Suppressor macrophage treated with lipopolysaccharide for 4 hours (primary cell): ENCODE results near the gene CPVL.

Source experiments
- DNase-seq: peaks from one replicate; pipeline ENCODE4 v3.0.0-alpha.2; 2020

CPVL gene

DNA sequence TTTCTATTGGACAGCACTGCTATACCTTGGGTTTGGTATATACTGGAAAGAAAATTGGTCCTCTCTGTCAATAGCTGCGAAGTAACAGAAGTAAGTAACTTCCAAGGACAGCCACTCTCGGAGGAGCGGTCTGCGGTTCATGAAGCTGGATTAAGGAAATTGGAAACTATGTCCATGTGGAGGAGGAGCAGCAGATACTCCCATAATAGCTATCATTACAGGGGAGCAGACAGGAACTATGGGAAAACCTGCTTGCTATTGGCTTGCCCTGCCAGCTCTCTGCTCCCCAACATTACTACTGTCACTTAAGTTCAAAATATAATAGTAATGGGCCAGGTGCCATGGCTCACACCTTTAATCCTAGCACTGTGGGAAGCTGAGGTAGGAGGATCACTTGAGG, 104.3 kb downstream of the CPVL start:
- no peak for DNase-seq

DNA sequence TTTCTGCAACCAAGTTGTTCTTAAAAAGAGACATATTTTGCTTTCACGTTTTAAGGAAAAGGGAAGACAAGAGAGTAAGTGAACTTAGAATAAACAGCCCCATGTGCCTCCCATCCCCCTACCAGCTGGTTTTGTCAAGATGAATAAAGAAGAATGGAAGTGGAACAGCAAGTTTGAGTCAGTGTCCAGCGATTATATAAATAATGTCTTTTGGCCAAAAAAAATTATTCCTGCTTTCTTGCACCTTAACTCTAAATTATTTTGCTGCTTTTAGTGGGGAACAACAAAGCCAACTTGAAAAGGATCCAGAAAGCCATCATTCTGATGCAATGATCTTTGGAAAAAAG, 105.8 kb downstream of the CPVL start:
- no peak for DNase-seq

DNA sequence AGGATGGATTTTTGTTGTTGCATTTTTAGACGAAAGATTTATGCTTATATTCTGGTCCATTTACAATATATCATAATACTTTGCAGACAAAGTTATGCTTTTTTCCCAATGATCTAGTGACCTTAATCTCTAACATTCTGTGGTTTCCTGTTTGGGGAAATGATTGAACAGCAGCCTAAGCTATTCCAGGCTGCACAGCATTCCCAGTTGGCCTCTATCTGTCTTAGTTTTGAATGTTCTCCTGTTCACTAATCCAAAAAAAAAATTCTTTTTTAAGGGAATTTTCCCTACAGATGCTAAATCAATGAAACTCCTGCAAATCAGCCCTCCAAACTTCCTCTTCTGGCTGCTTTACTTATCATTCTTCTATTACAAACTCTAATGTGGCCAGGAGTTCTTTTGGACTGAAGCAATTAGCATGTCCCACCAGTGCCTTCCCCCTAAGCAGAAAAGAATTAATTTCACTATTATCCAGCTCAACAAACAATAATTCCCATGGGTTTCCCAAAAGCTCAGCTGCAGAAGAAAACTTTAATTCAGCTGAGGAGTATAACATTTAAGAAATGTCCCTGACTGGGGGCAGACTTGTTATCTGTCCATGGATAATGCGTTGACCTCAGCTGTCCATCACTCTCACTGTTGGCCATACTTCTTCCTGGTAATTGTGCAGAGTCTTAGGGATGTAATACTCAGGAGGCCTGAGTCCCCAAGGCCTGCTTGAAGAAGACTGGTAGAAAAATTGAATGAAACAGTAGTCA, 106.3 kb downstream of the CPVL start:
- DNase-seq: no peak

DNA sequence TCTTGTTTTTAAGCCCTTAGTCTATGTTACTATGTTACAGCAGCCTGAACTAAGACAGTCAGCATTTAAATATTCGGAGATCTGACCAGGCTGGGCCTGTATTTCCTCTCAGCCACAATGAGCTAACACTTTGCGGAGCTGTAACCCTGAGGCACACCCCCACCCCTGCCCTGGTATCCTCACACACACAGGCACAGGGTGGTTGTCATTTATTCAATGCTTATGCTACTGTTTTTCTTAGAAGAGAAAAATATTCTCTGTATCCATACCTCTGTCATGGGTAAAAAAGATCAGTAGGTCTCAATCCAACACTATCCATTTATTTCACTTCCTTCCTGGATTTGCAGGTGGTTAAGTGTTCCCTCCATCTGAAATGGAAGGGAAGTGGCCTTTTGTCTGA, 107.9 kb downstream of the CPVL start:
- DNase-seq: no peak

DNA sequence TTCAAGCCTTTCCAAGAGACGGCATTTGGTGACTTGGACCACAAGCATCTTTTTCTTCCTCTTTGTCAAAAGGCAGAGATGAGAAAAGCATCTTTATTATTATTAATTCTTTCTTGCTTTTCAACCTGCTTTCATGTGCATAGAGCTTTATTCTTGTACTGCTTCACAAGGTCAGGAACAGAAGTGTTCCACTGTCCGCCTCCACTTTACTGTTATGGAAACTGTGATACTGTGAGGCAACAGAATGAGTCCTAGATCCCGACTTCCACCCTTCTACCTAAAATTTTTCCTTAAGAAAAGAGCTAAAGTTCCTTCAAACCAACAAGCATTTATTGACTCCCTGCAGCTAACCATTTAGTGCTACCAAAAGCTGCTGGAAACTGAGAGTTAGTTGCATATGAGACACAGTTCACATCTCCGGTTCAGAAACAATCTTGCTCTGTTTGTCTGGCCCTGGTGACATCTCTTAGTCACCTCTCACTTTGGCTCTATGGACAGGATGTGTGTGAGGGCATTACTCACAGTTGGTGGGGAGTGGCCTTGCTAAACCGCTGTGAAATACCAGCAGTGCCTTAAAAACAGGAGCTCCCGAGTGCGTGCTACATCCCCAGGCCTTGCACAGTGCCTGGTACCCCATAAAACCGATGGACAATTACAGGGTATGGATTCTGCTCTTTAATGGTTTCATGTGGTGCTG, 111.1 kb downstream of the CPVL start:
- peak; percentile 47 for DNase-seq

DNA sequence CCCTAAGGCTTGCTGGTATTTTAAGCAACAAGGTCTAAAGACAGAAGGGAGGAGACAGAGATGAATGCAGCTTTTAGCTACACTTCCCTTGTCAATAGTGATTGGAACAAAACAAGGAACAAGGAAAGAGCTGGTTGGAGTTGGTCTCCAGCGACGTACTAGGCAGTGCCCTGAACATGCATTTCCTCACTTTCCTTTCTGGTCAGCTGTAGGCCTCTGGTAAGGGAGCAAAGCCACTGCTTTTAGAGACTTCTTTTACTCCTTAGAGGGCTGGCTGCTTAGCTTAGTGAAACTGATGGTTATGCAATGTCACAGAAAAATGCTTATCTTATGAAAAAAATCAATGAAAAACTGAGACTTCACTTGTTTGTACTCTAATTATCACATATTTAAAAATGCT, 112.8 kb downstream of the CPVL start:
- peak; percentile 51 for DNase-seq

DNA sequence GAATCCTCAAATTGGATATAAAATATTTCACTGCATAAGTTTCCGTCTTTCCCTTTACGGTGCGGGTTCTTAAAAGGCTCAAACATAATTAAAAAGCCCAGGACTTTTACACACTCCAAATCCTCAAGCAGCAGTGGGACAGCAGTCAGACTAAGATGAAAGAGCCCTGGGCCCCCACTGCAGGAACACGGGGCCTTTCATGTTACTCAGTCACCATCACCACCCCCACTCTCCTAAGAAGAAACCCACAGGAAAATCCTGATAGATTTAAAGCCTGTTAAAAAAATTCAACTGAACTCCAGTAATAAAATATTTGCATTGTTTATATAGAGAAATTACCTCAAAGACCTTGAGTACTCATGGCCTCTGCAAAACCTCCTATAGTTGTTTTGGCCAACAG, 114.2 kb downstream of the CPVL start:
- DNase-seq: no peak

DNA sequence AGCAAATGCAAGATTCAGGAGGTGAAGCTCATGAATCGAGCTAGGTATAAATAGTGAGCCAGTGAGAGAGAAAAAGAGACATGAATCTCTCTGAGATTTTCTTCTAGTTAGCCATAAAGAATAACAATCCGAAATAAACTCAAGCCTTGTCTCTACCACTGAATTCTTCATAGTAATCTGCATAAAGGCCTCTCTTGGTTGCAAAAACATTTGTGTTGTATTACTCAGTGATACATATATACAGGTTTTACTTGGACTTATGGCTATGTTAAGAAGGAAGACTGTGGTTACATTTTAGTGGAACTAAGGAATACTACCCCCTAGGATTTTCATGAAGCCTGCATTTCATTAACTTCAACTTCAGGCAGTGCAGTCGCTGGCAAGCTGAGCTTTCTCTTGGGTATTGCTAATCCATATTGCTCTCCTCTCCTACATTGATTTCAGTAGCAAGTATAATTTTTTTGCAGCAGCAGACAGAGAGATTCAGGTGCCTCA, 115.5 kb downstream of the CPVL start:
- no peak for DNase-seq

DNA sequence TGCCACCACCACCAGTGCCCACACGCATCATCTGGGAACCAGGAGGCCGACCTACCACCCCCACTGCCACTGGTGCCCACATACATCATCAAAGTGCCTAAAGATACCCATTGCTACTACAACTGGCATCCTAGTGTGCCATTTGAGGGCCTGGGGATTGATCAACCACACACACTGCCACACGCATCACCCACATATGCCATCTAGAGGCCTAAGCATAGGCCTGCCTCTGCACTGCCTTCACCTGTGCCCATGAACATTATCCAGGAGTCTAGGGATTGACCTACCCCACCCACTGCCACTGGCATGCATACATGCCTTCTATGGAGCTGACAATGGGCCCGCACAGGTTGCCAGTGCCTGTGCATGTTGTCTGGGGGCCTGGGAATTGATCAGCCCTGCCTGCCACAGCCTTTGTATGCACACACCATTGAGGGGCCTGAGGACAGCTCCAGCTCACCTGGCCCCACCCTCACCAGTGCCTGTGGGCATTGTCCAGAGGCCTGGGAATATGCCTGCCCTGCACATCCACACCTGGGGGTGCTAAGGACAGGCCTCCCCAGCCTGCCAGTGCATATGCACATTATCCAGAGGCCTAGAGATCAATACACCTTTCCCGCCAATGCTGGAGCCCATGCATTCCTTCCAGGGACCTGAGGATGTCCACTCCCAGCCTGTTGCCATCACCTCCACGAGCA, 123.9 kb downstream of the CPVL start:
- DNase-seq: no peak

DNA sequence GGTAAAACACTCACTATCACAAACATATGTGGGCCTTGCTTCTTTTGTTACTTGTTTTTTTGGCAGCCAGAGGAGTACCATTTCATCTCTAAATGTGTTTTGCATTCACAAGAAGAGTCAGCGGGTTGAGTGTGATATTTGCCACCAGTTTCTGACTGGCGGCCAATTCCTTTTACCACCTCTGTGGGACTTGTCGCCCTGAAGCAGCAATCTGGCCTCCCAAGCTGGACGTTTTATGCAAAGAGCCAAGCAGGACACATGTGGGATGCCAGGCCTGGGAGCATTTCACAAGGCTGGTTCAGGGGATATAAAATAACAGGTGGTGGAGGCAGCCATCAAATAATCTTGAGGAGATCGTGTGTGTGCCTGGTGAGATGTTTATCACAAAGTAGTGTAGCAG, 126.4 kb downstream of the CPVL start:
- DNase-seq: no peak

DNA sequence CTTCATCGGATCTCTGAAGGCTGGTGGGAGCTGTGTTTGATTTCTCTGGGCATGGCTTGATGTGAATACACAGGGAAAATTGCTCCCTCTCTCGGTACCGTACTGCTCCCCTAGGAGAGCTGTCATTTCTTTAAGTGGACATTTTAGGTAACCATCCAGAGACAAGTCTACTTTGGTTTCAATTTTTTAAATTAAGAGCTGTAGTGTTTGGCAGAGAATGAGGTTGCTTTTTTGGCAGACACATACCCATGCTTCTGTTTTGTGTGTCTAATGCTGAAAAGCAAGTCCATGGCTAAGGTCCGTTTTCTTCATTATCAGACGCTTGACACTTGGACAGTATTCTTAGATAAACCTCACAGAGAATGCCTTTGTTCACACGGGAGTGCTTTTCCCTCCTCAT, 127.0 kb downstream of the CPVL start:
- no peak for DNase-seq

DNA sequence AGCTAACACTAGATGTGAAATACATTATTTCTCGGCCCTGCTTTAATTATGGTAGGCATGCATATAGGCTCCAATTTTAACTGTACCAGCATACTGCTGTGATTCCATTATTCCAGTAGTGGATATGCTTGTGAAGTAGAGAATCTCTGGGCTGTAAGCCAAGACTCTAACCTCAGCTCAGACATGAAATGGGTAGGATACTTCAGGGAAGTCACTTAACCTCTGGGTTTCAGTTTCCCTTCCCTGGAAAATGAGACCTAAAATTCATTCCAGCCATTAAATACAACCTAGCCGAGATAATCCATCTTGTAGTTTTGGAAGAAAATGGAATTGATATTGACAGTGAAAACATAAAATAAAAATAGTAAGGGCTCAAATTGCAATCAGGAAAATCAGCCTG, 128.6 kb downstream of the CPVL start:
- DNase-seq: peak; percentile 52

DNA sequence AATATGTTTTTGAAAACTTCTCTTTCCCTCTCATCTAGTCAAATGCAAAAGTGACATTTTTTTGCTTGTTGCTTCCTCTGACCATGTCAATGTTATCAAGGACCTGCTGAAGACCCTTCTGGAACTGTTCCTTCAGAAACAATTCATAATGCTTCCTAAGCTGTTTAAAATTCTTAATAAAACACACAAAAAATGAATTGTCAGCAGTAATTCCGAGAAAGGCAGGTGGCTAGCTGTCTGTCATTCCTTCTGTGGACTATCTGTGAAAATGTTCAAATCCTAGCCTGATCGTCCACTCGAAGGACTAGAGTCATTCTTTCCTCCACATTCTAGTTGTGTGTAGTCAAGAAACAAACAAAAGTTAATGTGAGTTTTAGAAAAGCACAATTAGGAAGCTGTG, 131.6 kb downstream of the CPVL start:
- no peak for DNase-seq

DNA sequence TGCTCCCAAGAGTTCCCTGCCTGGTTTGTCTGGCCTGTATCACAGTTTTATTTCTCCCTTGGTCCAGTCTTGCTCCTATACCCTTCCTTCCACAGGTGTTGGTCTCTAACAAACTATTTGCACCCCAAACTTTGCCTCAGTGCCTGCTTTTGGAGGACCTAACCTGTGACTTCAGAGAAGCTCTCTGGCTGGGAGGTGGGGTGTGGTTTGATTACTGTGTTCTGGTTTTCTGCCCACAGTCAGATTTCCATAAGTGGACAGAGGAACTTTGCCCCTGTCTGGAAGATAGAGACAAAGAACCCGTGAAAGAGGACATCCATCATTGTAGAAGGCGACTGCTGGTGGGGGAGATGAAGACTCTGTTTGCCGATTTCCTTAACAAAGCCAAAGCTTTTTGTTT, 132.4 kb downstream of the CPVL start:
- DNase-seq: no peak

DNA sequence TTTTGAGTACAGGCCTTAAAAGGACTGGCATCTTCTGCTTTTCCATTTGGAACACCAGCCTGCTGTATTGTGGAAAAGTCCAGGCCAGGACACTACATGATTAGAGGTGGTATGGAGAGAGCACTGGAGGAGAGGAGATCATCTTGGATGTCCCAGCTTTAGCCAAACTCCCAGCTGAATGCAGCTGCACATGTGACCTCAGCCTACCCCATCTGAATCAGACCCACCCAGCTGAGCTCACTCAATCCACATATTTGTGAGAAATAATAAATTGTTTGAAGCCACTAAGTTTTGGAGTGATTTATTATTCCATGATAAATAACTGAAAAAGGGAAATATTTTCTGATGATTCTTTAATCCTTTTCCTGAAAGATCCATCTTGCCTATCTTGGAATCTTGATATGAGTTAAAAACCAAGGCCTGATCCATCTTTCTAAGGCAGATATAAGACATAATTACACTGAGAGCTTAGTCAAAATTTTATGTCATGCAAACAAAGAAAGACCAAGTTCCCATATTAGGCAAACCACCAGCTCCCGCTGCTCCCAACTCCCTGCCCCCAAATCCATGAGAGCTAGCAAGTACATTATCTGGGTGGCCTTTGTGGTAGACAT, 133.1 kb downstream of the CPVL start:
- DNase-seq: no peak

DNA sequence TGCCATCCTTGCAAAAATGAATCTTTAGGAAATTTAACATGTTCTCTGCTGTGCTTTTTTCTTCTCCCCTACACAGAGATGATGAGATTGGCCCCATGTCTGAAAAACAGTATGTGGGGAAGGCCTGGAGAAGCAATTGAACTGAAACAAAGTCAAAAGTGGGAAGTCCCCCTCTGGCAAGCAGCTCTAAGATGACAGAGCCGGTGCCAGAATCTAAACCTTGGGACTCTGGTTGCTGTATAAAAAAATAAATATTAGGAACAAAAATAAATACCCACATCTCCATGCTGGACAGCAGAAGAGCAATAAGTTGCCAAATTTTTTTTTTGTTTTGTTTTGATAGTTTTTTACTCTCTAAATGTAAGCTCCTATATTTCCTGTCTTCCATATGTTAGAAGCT, 136.4 kb downstream of the CPVL start:
- DNase-seq: no peak

DNA sequence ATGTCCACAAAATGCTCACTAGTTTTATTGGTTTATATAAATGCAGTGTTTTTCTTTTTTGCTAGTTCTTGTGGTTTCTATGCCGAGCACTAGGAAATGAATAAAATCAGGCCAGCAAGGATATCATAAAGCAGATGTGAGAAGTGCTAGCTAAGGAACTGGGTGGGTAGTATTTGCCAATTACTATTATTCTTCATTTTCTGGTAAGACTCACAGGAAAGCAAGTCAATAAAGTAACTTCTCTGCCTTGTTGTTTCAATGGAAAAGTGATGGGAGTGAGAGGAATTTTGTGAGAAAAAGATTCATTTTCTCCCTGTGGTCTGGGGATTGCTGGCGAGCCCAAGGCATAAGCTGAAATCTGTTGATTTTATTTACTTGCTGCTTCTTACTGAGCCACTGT, 137.7 kb downstream of the CPVL start:
- DNase-seq: no peak

DNA sequence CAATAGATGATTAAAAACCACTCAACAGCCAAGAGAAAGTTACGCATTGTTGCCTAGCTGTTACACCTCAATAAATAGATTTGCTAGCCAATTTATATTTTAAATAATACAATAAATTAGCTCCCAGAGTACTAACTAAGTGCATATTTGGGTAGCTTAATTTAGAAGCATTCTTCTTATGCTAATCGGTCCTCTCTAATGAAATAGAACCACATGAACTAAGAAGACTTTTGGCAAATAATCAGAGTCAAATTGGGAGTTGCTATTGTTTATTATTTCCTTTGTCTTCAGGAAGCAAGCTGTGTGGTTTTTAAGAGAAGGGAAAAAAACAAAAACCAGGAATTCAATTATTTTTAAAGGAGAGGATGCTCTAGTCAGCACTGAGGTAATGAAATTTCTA, 139.2 kb downstream of the CPVL start:
- DNase-seq: no peak

DNA sequence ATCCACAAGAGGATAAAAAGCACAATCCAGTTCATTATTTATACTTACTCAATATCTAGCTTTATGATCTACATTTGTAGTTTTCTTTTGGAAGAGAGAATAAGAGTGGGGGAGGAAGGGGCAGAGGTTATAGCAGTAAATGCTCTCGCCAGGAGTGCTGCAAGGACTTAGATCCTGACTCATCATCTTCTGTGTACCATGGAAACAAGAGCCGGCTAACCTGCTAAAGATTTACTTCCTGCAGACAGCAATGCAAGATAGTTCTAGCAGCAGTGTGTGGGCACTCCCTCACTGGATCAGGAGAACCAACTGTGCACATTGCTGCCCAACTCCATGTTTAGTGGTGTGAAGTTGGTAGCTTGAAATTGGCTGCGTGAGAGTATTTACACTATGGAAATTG, 140.5 kb downstream of the CPVL start:
- DNase-seq: no peak

DNA sequence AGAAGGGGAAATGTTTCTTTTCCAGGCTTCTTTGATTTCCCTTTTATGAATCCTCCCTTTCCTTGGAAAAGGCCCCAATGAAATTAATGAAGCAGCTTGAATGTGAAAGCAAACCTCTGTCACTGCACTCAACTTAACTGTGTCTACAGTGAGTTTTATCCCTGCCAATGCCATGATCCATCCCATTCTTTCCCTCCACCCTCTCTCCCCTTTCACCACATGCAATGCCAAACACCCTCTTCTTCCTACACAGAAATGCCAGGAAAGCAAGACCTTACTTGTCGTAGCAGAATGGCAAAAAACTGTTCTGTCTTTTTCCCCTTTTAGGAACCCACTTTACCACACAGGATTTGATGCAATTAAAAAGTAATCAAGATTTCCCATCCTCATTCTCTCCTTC, 140.9 kb downstream of the CPVL start:
- no peak for DNase-seq

DNA sequence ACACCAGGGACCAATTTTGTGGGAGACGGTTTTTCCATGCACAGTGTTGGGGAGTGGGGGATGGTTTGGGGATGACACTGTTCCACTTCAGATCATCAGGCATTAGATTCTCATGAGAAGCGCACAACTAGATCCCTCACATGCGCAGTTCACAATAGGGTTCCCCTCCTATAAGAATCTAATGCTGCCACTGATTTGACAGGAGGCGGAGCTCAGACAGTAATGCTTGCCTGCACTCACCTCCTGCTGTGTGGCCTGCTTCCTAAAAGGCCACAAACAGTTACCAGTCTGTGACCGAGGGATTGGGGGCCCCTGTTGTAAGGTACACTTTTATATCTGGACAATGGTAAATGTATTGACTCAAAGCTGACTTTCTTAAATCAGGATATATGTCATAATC, 142.6 kb downstream of the CPVL start:
- DNase-seq: no peak

DNA sequence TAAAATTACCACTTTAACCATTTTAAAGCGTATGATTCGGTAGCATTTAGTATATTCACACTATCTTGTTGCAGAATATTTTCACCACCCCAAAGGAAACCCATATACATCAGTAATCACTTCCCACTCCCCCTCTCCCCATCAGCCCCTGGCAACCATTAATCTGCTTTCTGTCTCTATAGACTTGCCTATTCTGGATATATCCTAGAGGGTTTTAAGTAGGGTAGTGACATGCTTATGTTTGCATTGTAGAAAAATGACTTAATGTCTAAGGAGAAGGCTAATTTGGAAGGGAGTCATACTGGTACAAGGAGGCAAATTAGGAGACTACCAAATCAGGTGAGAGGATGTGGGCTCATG, 145.6 kb downstream of the CPVL start:
- DNase-seq: no peak

DNA sequence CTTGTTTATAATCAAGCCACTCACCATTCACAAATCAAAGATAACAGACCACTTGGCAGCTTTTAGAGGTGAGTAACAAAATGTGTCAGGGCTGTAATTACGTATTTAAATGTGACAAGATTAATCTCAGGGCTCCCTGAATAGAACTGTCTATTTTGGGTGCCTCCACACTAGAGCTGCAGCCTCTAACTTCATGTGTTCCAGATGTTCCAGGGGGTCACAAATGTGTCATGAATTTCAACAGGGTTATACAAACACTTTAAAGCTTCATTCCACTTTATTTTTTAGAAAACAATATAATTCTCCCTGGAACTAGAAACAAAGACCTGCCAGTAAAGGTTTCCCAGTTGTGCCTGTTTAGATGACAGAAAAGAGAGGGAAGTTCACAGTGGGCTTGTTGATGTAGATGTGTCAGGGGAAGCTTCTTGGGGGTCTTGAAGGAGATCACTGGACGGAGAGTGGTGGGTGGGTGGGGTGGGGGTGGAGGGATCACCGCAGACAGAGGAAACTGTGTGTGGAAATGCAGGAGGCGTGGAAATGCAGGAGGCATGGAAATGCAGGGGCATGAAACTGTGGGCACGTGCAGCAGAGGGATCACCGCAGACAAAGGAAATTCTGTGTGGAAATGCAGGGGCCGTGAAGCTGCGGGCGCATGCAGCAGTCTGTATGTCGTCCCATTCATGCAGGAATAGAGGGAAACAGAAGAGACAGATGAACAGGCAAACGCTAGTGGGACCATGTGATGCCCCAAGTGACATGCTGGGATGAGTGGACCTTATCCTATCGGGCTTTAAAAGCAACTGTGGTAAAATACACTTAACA, 146.2 kb downstream of the CPVL start:
- no peak for DNase-seq
